ENCODE results near the gene ASB16.
A peak's percentile ranks its signal among the peaks of the same experiment; 100 is the strongest.

Gene ASB16

GRCh38 chr17:44210342-44211192, 40.1 kb downstream of the ASB16 start:
- peak; percentile 70 to 95 for DNase-seq

GRCh38 chr17:44211281-44212265, 41.1 kb downstream of the ASB16 start:
- no peak for DNase-seq

GRCh38 chr17:44212507-44213402, 42.3 kb downstream of the ASB16 start:
- DNase-seq: no peak

GRCh38 chr17:44213403-44214229, 43.1 kb downstream of the ASB16 start:
- DNase-seq: no peak

- DNase-seq: no peak
These were observed 43.7 kb downstream of the ASB16 start for GRCh38 chr17:44214230-44214494.

- no peak for DNase-seq
These were observed 44.4 kb downstream of the ASB16 start for GRCh38 chr17:44214896-44215295.

- no peak for DNase-seq
These were observed 45.7 kb downstream of the ASB16 start for GRCh38 chr17:44216173-44216572.

GRCh38 chr17:44216694-44217093, 46.2 kb downstream of the ASB16 start:
- no peak for DNase-seq

- no peak for DNase-seq
These were observed 47.3 kb downstream of the ASB16 start for GRCh38 chr17:44217738-44218343.

- DNase-seq: peak; percentile 87 to 98
These were observed 48.0 kb downstream of the ASB16 start for GRCh38 chr17:44218344-44219107.

GRCh38 chr17:44219108-44219615, 48.7 kb downstream of the ASB16 start:
- peak in 1 of 2 experiments; percentile 84 for DNase-seq

GRCh38 chr17:44219616-44220212, 49.2 kb downstream of the ASB16 start, which contains the start of gene UBTF:
Gene UBTF, minus strand, starts transcription at chr17:44219675. Its CDS starts 1,446 bp downstream, at chr17:44218229.
- peak; percentile 68 to 92 for DNase-seq

- DNase-seq: peak; percentile 68 to 86
These were observed 49.9 kb downstream of the ASB16 start for GRCh38 chr17:44220213-44221083.

- DNase-seq: peak; percentile 79 to 93
These were observed 50.8 kb downstream of the ASB16 start for GRCh38 chr17:44221084-44221861.

- DNase-seq: peak in 1 of 2 experiments; percentile 74
These were observed 51.3 kb downstream of the ASB16 start for GRCh38 chr17:44221862-44222111.

GRCh38 chr17:44222112-44222869, 51.8 kb downstream of the ASB16 start:
- peak; percentile 85 for DNase-seq

GRCh38 chr17:44223541-44224071, 53.1 kb downstream of the ASB16 start:
- DNase-seq: no peak
